ENCODE results near the gene GEMIN8.

The GEMIN8 gene

GRCh38 chrX:13994104-13994503, 35.6 kb downstream of the GEMIN8 start:
- Histone ChIP-seq H4K91ac (ENCODE audit: low read length) (no peak overlapping the region), H3K4me2 (ENCODE audit: low read length, poor library complexity, severe bottlenecking) (no peak overlapping the region), H3K36me3 (ENCODE audit: control insufficient read depth in 1 of 2, insufficient read depth in 2 of 2, low read depth in 1 of 2, low read length in 2 of 2) (no peaks in the 10 kb centered on the region), H2AFZ (ENCODE audit: low read depth, low read length) (no peak overlapping the region), H3K4ac (ENCODE audit: low read depth in 1 of 2, low read length in 2 of 2) (no peak overlapping the region), H4K8ac (ENCODE audit: low read length) (no peak overlapping the region), H3K27ac (ENCODE audit: low read length, poor library complexity, severe bottlenecking) (no peak overlapping the region), H3K79me1 (replicated peaks; ENCODE audit: low read length, poor library complexity, severe bottlenecking) (no peaks in the 10 kb centered on the region), H3K18ac (ENCODE audit: low read depth in 1 of 2, low read length in 2 of 2) (no peak overlapping the region), H2BK120ac (ENCODE audit: low read depth, low read length) (no peak overlapping the region), H3K23ac (ENCODE audit: low read length in 2 of 2) (no peak overlapping the region), H3K27me3 (ENCODE audit: control insufficient read depth in 1 of 2, insufficient read depth in 1 of 2, low read length in 2 of 2) (peaks cover 0 to 20% of the 10 kb centered on the region in 2 experiments), H2AK5ac (ENCODE audit: low read length, severe bottlenecking) (no peak overlapping the region), H3K14ac (ENCODE audit: low read length in 2 of 2) (no peak overlapping the region), H2BK15ac (ENCODE audit: low read depth, poor library complexity, severe bottlenecking) (no peak overlapping the region), H2BK5ac (ENCODE audit: low read depth, low read length, poor library complexity, severe bottlenecking) (no peak overlapping the region), H3K9me3 (ENCODE audit: control insufficient read depth, low read length) (no peaks in the 10 kb centered on the region), H3K4me3 (ENCODE audit: insufficient read depth in 1 of 2, low read depth in 1 of 2, low read length in 2 of 2) (no peak overlapping the region), H3K4me1 (ENCODE audit: control insufficient read depth, insufficient read depth, low read depth, low read length) (no peaks in the 10 kb centered on the region), H3K9ac (ENCODE audit: low read length) (no peak overlapping the region), H2BK12ac (ENCODE audit: low read length in 2 of 2) (no peak overlapping the region)
- whole genome bisulfite sequencing = 92% methylated on average over 6 of the region's 7 CpGs
- DNase-seq = no peak

- H3K36me3 ChIP-seq (ENCODE audit: control insufficient read depth in 1 of 2, insufficient read depth in 2 of 2, low read depth in 1 of 2, low read length in 2 of 2) = no peaks in the 10 kb centered on the region
- DNase-seq = no peak
- no peaks in the 10 kb centered on the region for H3K4me1 ChIP-seq (ENCODE audit: control insufficient read depth, insufficient read depth, low read depth, low read length)
- no peak overlapping the region for H4K91ac ChIP-seq (ENCODE audit: low read length)
- H2BK5ac ChIP-seq (ENCODE audit: low read depth, low read length, poor library complexity, severe bottlenecking) = no peak overlapping the region
- H2AK5ac ChIP-seq (ENCODE audit: low read length, severe bottlenecking) = no peak overlapping the region
- H3K4ac ChIP-seq (ENCODE audit: low read depth in 1 of 2, low read length in 2 of 2) = no peak overlapping the region
- no peak overlapping the region for H2BK15ac ChIP-seq (ENCODE audit: low read depth, poor library complexity, severe bottlenecking)
- H3K27ac ChIP-seq (ENCODE audit: low read length, poor library complexity, severe bottlenecking) = no peak overlapping the region
- no peak overlapping the region for H3K18ac ChIP-seq (ENCODE audit: low read depth in 1 of 2, low read length in 2 of 2)
- H3K27me3 ChIP-seq (ENCODE audit: control insufficient read depth in 1 of 2, insufficient read depth in 1 of 2, low read length in 2 of 2) = peaks cover 0 to 41% of the 10 kb centered on the region in 2 experiments
- no peak overlapping the region for H3K4me3 ChIP-seq (ENCODE audit: insufficient read depth in 1 of 2, low read depth in 1 of 2, low read length in 2 of 2)
- no peaks in the 10 kb centered on the region for H3K79me1 ChIP-seq (replicated peaks; ENCODE audit: low read length, poor library complexity, severe bottlenecking)
- 80% methylated on average over 2 of the region's 3 CpGs for WGBS
- H3K23ac ChIP-seq (ENCODE audit: low read length in 2 of 2) = no peak overlapping the region
- no peak overlapping the region for H2BK120ac ChIP-seq (ENCODE audit: low read depth, low read length)
- H4K8ac ChIP-seq (ENCODE audit: low read length) = no peak overlapping the region
- H3K9me3 ChIP-seq (ENCODE audit: control insufficient read depth, low read length) = peaks cover 5% of the 10 kb centered on the region
- H3K4me2 ChIP-seq (ENCODE audit: low read length, poor library complexity, severe bottlenecking) = no peak overlapping the region
- no peak overlapping the region for H3K14ac ChIP-seq (ENCODE audit: low read length in 2 of 2)
- H3K9ac ChIP-seq (ENCODE audit: low read length) = no peak overlapping the region
- no peak overlapping the region for H2BK12ac ChIP-seq (ENCODE audit: low read length in 2 of 2)
- no peak overlapping the region for H2AFZ ChIP-seq (ENCODE audit: low read depth, low read length)
Observed at GRCh38 chrX:13990126-13990800, 39.4 kb downstream of the GEMIN8 start.

GRCh38 chrX:13985697-13986435, 43.8 kb downstream of the GEMIN8 start:
- H3K23ac ChIP-seq (ENCODE audit: low read length in 2 of 2) = no peak overlapping the region
- H2AFZ ChIP-seq (ENCODE audit: low read depth, low read length) = no peak overlapping the region
- no peak overlapping the region for H2BK5ac ChIP-seq (ENCODE audit: low read depth, low read length, poor library complexity, severe bottlenecking)
- H2BK12ac ChIP-seq (ENCODE audit: low read length in 2 of 2) = no peak overlapping the region
- H3K4me1 ChIP-seq (ENCODE audit: control insufficient read depth, insufficient read depth, low read depth, low read length) = no peaks in the 10 kb centered on the region
- H2AK5ac ChIP-seq (ENCODE audit: low read length, severe bottlenecking) = no peak overlapping the region
- H2BK15ac ChIP-seq (ENCODE audit: low read depth, poor library complexity, severe bottlenecking) = no peak overlapping the region
- peaks cover 20% of the 10 kb centered on the region for H3K9me3 ChIP-seq (ENCODE audit: control insufficient read depth, low read length)
- no peaks in the 10 kb centered on the region for H3K79me1 ChIP-seq (replicated peaks; ENCODE audit: low read length, poor library complexity, severe bottlenecking)
- no peak overlapping the region for H3K18ac ChIP-seq (ENCODE audit: low read depth in 1 of 2, low read length in 2 of 2)
- no peak overlapping the region for H2BK120ac ChIP-seq (ENCODE audit: low read depth, low read length)
- no peak overlapping the region for H3K4me3 ChIP-seq (ENCODE audit: insufficient read depth in 1 of 2, low read depth in 1 of 2, low read length in 2 of 2)
- H3K4me2 ChIP-seq (ENCODE audit: low read length, poor library complexity, severe bottlenecking) = no peak overlapping the region
- H3K36me3 ChIP-seq (ENCODE audit: control insufficient read depth in 1 of 2, insufficient read depth in 2 of 2, low read depth in 1 of 2, low read length in 2 of 2) = no peaks in the 10 kb centered on the region
- no peak overlapping the region for H4K91ac ChIP-seq (ENCODE audit: low read length)
- no peak overlapping the region for H3K4ac ChIP-seq (ENCODE audit: low read depth in 1 of 2, low read length in 2 of 2)
- no peak overlapping the region for H3K9ac ChIP-seq (ENCODE audit: low read length)
- no CpG with 5 or more reads among the region's 1 CpG for WGBS
- H4K8ac ChIP-seq (ENCODE audit: low read length) = no peak overlapping the region
- no peak for DNase-seq
- no peak overlapping the region for H3K14ac ChIP-seq (ENCODE audit: low read length in 2 of 2)
- H3K27ac ChIP-seq (ENCODE audit: low read length, poor library complexity, severe bottlenecking) = no peak overlapping the region
- peaks cover 0 to 42% of the 10 kb centered on the region in 2 experiments for H3K27me3 ChIP-seq (ENCODE audit: control insufficient read depth in 1 of 2, insufficient read depth in 1 of 2, low read length in 2 of 2)

- no peak overlapping the region for H2BK120ac ChIP-seq (ENCODE audit: low read depth, low read length)
- H3K4ac ChIP-seq (ENCODE audit: low read depth in 1 of 2, low read length in 2 of 2) = no peak overlapping the region
- H3K27me3 ChIP-seq (ENCODE audit: control insufficient read depth in 1 of 2, insufficient read depth in 1 of 2, low read length in 2 of 2) = peaks cover 0 to 39% of the 10 kb centered on the region in 2 experiments
- no peak overlapping the region for H2AFZ ChIP-seq (ENCODE audit: low read depth, low read length)
- no peak overlapping the region for H3K9ac ChIP-seq (ENCODE audit: low read length)
- no peak overlapping the region for H3K18ac ChIP-seq (ENCODE audit: low read depth in 1 of 2, low read length in 2 of 2)
- H3K4me3 ChIP-seq (ENCODE audit: insufficient read depth in 1 of 2, low read depth in 1 of 2, low read length in 2 of 2) = no peak overlapping the region
- H2BK15ac ChIP-seq (ENCODE audit: low read depth, poor library complexity, severe bottlenecking) = no peak overlapping the region
- H3K14ac ChIP-seq (ENCODE audit: low read length in 2 of 2) = no peak overlapping the region
- H2BK12ac ChIP-seq (ENCODE audit: low read length in 2 of 2) = no peak overlapping the region
- no peak overlapping the region for H2AK5ac ChIP-seq (ENCODE audit: low read length, severe bottlenecking)
- no peak overlapping the region for H2BK5ac ChIP-seq (ENCODE audit: low read depth, low read length, poor library complexity, severe bottlenecking)
- no peak for DNase-seq
- H4K91ac ChIP-seq (ENCODE audit: low read length) = no peak overlapping the region
- H4K8ac ChIP-seq (ENCODE audit: low read length) = no peak overlapping the region
- H3K36me3 ChIP-seq (ENCODE audit: control insufficient read depth in 1 of 2, insufficient read depth in 2 of 2, low read depth in 1 of 2, low read length in 2 of 2) = no peaks in the 10 kb centered on the region
- H3K79me1 ChIP-seq (replicated peaks; ENCODE audit: low read length, poor library complexity, severe bottlenecking) = no peaks in the 10 kb centered on the region
- 82% methylated on average over 2 of the region's 3 CpGs for WGBS
- no peak overlapping the region for H3K27ac ChIP-seq (ENCODE audit: low read length, poor library complexity, severe bottlenecking)
- peaks cover 22% of the 10 kb centered on the region for H3K9me3 ChIP-seq (ENCODE audit: control insufficient read depth, low read length)
- H3K4me1 ChIP-seq (ENCODE audit: control insufficient read depth, insufficient read depth, low read depth, low read length) = no peaks in the 10 kb centered on the region
- no peak overlapping the region for H3K23ac ChIP-seq (ENCODE audit: low read length in 2 of 2)
- H3K4me2 ChIP-seq (ENCODE audit: low read length, poor library complexity, severe bottlenecking) = no peak overlapping the region
Observed at GRCh38 chrX:13983734-13984133, 46.0 kb downstream of the GEMIN8 start.
